Activated naive CD8-positive, alpha-beta T cell (primary cell): Measurements from ENCODE around the gene C1QTNF5.
A peak's percentile ranks its signal among the peaks of the same experiment; 100 is the strongest.

Source experiments
- H3K27ac Mint-ChIP-seq: one replicate; pipeline ENCODE4 v1.8.0; 2021; ENCODE audit warnings: mixed read lengths
- H3K27me3 Mint-ChIP-seq: one replicate; pipeline ENCODE4 v1.8.0; 2021; ENCODE audit warnings: mixed read lengths
- H3K36me3 Mint-ChIP-seq: one replicate; pipeline ENCODE4 v1.8.0; 2021; ENCODE audit warnings: mixed read lengths
- H3K4me1 Mint-ChIP-seq: one replicate; pipeline ENCODE4 v1.8.0; 2021; ENCODE audit warnings: low read depth, mixed read lengths
- H3K4me3 Mint-ChIP-seq: one replicate; pipeline ENCODE4 v1.8.0; 2021; ENCODE audit warnings: mild to moderate bottlenecking, mixed read lengths
- H3K9me3 Mint-ChIP-seq: one replicate; pipeline ENCODE4 v1.8.0; 2021; ENCODE audit warnings: low read depth, mixed read lengths

Gene C1QTNF5

DNA sequence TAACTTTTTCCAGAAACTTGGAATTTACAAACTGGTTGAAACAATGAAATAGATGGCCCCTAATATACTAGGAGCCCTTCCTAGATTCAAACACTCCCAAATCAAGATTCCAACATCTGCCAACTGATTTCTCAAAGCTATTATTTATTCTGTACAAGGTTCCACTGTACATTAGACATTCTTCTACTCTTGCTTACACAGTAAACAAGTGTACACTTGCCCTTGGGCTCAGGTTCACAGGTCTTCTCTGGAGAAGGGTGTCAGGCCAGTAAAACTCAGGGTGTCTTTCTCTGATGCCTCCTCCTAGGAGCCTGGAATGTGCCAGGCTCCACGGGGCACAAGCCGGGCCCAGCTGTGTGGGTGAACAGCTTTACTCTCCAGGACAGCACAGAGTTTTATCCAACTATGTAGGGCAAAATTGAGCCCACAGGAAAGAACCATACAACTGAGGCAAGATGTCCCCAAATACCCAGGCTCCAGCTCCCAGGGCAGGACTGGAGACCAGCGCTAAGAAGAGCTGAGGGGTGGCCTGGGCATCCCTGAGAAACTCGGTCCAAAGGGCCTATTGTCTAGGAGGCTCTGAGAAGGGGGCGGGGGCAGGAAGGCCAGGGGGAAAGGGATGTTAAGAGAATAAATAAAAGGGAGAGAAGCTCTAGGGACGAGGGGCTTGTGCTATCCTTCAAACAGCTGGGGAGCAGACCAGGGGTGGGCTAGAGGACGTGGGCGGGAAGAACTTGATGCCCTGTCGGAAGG lies 14.6 kb upstream of the C1QTNF5 start:
- peak overlapping the region; percentile 50 for H3K4me3 Mint-ChIP-seq

DNA sequence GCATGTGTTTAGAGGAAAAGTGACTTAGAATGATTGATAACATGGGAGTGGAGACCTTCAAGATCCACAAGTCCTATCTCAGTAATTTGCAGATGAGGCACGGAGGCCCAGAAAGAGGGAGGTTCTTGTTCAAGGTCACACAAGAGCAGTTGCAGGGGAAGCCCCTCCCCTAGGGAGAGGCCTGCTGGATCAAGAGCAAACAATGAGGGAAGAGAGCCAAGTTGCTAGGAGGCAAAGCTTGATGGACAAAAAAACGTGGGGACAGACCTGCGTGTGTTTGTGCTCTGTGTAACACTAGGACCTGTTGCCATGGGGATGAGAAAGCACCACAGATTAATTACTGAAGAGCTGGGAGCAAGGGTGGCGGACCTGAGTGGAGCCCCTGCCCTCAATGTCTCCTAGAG lies 12.2 kb upstream of the C1QTNF5 start:
- no peaks in the 10 kb centered on the region for H3K36me3 Mint-ChIP-seq
- no peak overlapping the region for H3K27ac Mint-ChIP-seq
- H3K4me3 Mint-ChIP-seq = no peak overlapping the region
- H3K27me3 Mint-ChIP-seq = peaks cover 25% of the 10 kb centered on the region
- H3K4me1 Mint-ChIP-seq = peaks cover 5% of the 10 kb centered on the region
- no peaks in the 10 kb centered on the region for H3K9me3 Mint-ChIP-seq

More for the DNA sequence above, 14.6 kb upstream of the C1QTNF5 start:
- Mint-ChIP-seq H3K9me3 (no peaks in the 10 kb centered on the region), H3K36me3 (no peaks in the 10 kb centered on the region), H3K4me1 (peaks cover 5% of the 10 kb centered on the region), H3K27me3 (peaks cover 25% of the 10 kb centered on the region), H3K27ac (no peak overlapping the region)

GRCh38 chr11:119351232-119351631 lies 10.5 kb upstream of the C1QTNF5 start:
- Mint-ChIP-seq H3K9me3 (no peaks in the 10 kb centered on the region), H3K27ac (no peak overlapping the region), H3K4me3 (no peak overlapping the region), H3K27me3 (peaks cover 26% of the 10 kb centered on the region), H3K4me1 (peaks cover 3% of the 10 kb centered on the region), H3K36me3 (no peaks in the 10 kb centered on the region)

- Mint-ChIP-seq H3K4me3 (no peak overlapping the region), H3K4me1 (no peaks in the 10 kb centered on the region)
These were observed 9.6 kb upstream of the C1QTNF5 start for GRCh38 chr11:119350302-119350701.

DNA sequence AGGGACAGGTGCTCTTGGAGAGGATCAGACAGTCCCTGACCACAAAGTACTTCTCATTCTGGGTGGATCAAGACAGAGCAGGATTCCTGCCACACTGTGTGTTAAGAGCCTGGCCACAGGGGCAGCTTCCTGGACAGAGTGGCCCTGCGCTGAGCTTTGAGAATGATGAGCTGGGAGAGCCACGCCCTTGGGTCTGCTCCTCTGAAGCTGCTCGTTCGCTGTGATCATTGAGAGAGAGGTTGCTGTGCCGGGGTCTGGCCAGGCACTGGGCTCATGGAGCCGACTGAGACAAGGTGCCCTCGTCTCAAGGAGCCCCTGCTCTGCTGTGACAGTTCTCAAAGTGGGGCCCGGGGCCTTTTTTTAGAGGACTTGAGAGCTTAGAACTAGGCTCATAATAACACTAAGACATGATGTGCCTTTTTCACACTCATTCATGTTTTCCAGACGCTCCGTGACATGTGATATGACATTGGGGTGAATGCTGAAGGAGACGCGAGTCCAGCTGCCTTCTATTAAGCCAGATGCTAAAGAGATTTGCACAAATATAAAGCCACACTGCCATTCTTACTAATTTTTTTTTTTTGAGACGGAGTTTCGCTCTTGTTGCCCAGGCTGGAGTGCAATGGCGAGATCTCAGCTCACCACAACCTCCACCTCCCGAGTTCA lies 7.4 kb upstream of the C1QTNF5 start:
- Mint-ChIP-seq H3K4me3 (no peak overlapping the region), H3K4me1 (no peaks in the 10 kb centered on the region), H3K36me3 (no peaks in the 10 kb centered on the region), H3K9me3 (no peaks in the 10 kb centered on the region), H3K27me3 (peaks cover 19% of the 10 kb centered on the region), H3K27ac (no peak overlapping the region)

More at GRCh38 chr11:119350302-119350701, 9.6 kb upstream of the C1QTNF5 start:
- Mint-ChIP-seq H3K27ac (no peak overlapping the region), H3K27me3 (peaks cover 25% of the 10 kb centered on the region), H3K9me3 (no peaks in the 10 kb centered on the region), H3K36me3 (no peaks in the 10 kb centered on the region)

- Mint-ChIP-seq H3K4me3 (no peak overlapping the region), H3K27ac (no peak overlapping the region), H3K27me3 (peaks cover 14% of the 10 kb centered on the region), H3K4me1 (no peaks in the 10 kb centered on the region), H3K36me3 (no peaks in the 10 kb centered on the region), H3K9me3 (no peaks in the 10 kb centered on the region)
These were observed 6.6 kb upstream of the C1QTNF5 start for GRCh38 chr11:119347242-119347641.

- H3K4me3 Mint-ChIP-seq = no peak within 1 kb of the TSS
- peaks cover 11% of the 10 kb centered on the region for H3K27me3 Mint-ChIP-seq
- no peaks in the 10 kb centered on the region for H3K4me1 Mint-ChIP-seq
- no peaks in the 10 kb centered on the region for H3K9me3 Mint-ChIP-seq
- H3K27ac Mint-ChIP-seq = no peak within 1 kb of the TSS
- no peaks in the 10 kb centered on the region for H3K36me3 Mint-ChIP-seq
These were observed 5.9 kb upstream of the C1QTNF5 start, which contains the start of gene MFRP for GRCh38 chr11:119346605-119347004. Gene MFRP (minus strand): TSS chr11:119346705. CDS start chr11:119346513, 192 bp downstream.

DNA sequence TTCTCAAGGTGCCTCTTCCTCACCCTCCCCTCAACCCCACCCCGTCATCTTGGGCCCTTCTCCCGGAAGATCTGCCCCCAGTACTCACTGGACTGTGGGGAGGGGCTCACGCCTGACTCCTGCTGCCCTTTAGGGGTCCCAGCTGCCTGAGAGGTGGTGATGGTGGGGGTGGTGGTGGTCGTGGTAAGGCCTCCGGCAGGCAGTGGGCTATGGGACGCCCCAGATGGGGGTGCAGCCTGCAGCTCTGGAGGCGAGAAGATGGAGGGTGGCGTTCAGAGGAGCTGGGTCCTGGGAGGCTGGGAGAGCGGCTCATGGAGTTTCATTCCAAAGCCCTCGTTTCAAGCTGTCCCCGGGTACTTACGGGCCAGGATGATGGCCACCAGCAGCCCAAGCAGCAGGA lies 5.0 kb upstream of the C1QTNF5 start:
- H3K27ac Mint-ChIP-seq = no peak overlapping the region
- H3K9me3 Mint-ChIP-seq = no peaks in the 10 kb centered on the region
- H3K4me3 Mint-ChIP-seq = no peak overlapping the region
- H3K27me3 Mint-ChIP-seq = peaks cover 16% of the 10 kb centered on the region
- H3K36me3 Mint-ChIP-seq = no peaks in the 10 kb centered on the region
- H3K4me1 Mint-ChIP-seq = peaks cover 6% of the 10 kb centered on the region

- Mint-ChIP-seq H3K4me3 (no peak overlapping the region), H3K27me3 (peaks cover 16% of the 10 kb centered on the region), H3K36me3 (no peaks in the 10 kb centered on the region), H3K9me3 (no peaks in the 10 kb centered on the region), H3K4me1 (peaks cover 6% of the 10 kb centered on the region), H3K27ac (no peak overlapping the region)
These were observed 3.8 kb upstream of the C1QTNF5 start for GRCh38 chr11:119344291-119345010.

DNA sequence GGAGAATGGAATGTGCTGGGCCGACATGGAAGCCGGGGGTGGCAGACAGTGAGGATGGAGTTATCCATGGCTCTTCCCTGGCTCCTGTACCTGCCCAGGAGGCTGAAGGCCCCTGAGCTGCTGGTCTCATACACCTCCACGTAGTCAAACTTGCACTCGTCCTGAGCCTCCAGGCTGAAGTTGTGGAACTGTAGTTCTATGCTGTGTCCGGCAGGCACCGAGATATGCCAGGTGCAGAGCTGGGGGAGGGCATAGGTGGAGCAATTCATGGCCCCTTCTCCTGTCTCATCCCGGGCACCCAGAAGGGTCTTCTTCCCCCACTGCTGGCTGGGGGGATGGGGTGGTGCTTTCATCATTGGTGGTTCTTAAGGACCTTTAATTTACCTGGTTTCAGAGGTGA lies 3.0 kb upstream of the C1QTNF5 start:
- no peaks in the 10 kb centered on the region for H3K9me3 Mint-ChIP-seq
- H3K27me3 Mint-ChIP-seq = peaks cover 19% of the 10 kb centered on the region
- no peaks in the 10 kb centered on the region for H3K36me3 Mint-ChIP-seq
- no peak overlapping the region for H3K4me3 Mint-ChIP-seq
- peaks cover 9% of the 10 kb centered on the region for H3K4me1 Mint-ChIP-seq
- H3K27ac Mint-ChIP-seq = no peak overlapping the region

DNA sequence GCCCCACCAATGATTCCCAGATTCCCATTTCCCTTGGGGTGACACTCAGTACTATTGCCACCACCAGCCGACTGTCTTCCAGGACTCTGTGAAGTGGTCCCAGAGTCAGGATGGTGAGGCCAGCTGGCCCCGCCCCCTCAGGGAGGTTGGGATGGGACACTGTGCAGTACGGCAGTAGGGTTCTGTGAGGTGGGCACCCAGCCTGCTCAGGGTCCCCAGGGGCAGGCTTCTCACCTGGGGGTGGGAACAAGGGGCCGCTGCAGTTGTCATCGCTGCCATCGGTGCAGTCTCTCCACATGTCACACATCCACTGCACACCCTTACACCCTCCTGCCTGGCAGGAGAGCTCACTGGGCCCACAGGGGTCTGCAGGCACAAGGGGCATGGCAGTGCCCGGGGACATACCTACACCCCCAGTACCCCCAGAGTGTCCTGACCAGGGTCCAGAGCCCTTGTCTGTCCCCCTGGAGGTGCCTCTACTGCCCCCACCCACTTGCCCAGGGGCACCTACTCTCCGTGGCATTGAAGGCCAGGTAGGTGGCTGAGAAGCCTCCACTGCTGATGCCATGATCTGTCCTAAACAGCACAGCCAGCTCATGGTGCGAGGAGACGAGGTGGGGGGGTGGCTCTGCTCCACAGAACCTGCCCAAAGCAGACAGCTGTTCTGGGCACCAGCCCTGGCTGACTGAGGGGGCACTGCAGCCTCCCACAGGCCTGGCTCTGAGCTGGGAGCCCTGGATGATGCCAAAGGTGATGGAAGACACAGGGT lies 1.9 kb upstream of the C1QTNF5 start:
- H3K4me3 Mint-ChIP-seq = no peak overlapping the region

DNA sequence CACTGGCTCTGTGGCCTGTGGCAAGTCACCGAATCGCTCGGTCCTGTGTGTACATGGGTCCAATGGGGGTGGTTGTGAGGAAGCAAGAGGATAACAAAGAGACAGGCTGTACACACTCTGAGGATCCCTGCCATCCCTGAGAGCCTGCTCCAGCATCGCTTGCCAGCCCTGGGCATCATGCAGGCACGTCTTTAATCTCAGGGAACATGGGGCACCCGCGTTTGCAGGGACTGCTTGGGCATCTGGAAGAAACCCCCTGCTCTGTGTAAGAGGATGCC lies 1.3 kb upstream of the C1QTNF5 start:
- peaks cover 18% of the 10 kb centered on the region for H3K27me3 Mint-ChIP-seq
- H3K27ac Mint-ChIP-seq = no peak overlapping the region
- H3K4me3 Mint-ChIP-seq = no peak overlapping the region
- H3K4me1 Mint-ChIP-seq = peaks cover 15% of the 10 kb centered on the region
- H3K9me3 Mint-ChIP-seq = no peaks in the 10 kb centered on the region
- no peaks in the 10 kb centered on the region for H3K36me3 Mint-ChIP-seq

More for the DNA sequence above, 1.9 kb upstream of the C1QTNF5 start:
- Mint-ChIP-seq H3K27ac (no peak overlapping the region), H3K9me3 (no peaks in the 10 kb centered on the region), H3K4me1 (peaks cover 15% of the 10 kb centered on the region), H3K36me3 (no peaks in the 10 kb centered on the region), H3K27me3 (peaks cover 20% of the 10 kb centered on the region)

DNA sequence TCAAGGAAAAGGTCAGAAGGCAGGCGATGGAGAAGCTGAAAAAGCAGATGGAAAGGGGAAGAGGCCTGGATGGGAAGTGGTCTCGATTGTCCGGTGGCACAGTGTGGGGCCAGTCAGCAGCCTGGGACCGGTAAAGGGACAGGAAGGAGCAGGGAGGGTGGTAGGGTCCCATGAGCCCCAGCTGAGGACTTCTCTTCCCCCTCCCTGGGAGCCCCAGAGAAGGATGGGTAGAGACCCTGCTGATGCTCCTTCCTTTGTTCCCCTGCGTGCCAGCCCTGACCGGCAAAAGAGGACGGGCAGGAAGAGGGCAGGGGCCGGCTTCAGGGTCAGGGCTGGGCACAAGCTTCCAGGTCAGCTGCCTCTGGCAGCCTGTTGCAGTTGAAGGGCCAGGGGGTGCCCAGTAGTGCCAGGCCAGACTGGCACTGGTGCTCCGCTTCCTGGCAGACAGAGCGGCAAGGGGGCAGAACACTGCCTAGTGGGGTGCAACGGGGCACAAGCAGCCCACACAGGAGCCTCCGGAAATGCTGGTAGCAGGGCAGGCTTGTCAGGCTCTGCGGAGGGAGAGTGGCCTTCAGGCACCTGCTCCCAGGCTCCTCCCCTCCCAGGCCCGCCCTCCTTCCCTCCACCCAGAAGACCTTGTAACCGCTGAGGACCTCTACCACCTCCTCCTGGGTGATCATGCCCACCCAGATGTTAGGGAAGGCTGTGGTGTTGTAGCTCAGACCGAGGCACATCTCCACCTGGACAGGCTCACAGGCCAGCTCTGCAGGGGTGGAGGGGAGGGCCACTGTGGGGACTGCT lies 739 bp upstream of the C1QTNF5 start:
- Mint-ChIP-seq H3K9me3 (no peaks in the 10 kb centered on the region), H3K27me3 (peaks cover 18% of the 10 kb centered on the region), H3K4me1 (peaks cover 18% of the 10 kb centered on the region), H3K27ac (no peak overlapping the region), H3K4me3 (peak overlapping the region; percentile 51), H3K36me3 (no peaks in the 10 kb centered on the region)
